WTC11 (cell line): ENCODE measurements around the gene RNF222.

Source experiments
- SMAD3 ChIP-seq: sonication (generic); formaldehyde crosslinking; IDR thresholded peaks from 2 replicates; pipeline ENCODE4 v1.8.0; 2022; ENCODE audit warnings: missing genetic modification reagents, mild to moderate bottlenecking, borderline replicate concordance
- SOX15 ChIP-seq: fragments of 250-450 bp; sonication (Bioruptor Pico); IDR thresholded peaks from 2 replicates; pipeline ENCODE4 v1.9.0; 2021; ENCODE audit warnings: mild to moderate bottlenecking
- SP1 ChIP-seq: sonication (generic); formaldehyde crosslinking; conservative IDR thresholded peaks from 2 replicates; pipeline ENCODE4 v1.8.1; 2022; ENCODE audit warnings: missing genetic modification reagents

DNA sequence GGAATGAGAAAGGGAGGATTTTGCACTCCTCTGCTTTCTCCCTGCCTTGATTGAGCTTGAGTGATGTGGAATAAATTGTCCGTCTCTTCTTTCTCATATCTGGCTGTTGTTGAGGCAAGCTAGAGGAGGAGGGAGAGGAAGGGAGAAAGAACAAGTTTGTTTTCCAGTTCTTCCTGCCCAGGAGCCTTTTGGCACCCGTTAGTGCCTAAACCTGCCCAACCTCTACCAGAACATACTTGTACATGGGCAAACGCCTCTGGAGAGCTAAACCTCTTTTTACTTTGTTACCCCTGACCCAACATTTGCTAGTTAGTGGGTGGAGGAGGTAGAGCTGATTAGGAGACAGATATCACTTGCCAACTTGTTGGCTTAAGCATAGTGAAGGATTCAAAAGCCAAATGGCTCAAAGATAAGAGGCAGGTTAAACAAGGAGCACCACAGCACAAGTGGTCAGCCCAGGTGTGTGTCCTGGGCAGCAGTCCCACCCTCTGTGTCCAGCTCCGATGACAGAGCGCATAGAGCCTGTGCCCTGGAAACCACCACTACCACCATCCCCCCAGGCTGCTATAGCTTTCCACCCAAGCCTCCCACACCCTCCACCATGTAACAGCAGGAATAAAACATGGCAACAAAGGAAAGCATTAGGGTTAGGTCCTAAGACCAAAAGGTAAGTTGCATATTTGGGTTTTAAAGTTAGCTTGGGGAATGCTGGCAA, 51.5 kb downstream of the RNF222 start:
- no peak for TF ChIP-seq SP1 (CRISPR knock-in tag)
- TF ChIP-seq SOX15 (CRISPR knock-in tag), result no peak
- no peak for TF ChIP-seq SMAD3 (CRISPR knock-in tag)
